Ascending aorta (tissue), 2 donors: ENCODE data around the gene BPIFB6. TPM values are rescaled to one million over a fixed set of nuclear protein-coding genes. Genes with fewer than 3 reads are reported as not detected.
"Not testable (repeated sequence)": the region's sequence is repeated elsewhere in the genome, so short reads cannot be mapped to it uniquely, and the experiment has no call there.

Experiments used
- DNase-seq, 2 donors: peaks; one replicate each; pipeline ENCODE4 v3.0.0-alpha.2; 2019; ENCODE audit warnings: low spot score in 2 of 2
- H3K27ac ChIP-seq, 2 donors: fragments of 200-600 bp; sonication (generic); one replicate each; pipeline ENCODE4 v1.5.1; 2016 to 2017; ENCODE audit warnings: mild to moderate bottlenecking in 1 of 2
- H3K27me3 ChIP-seq: fragments of 200-600 bp; sonication (generic); one replicate; pipeline ENCODE4 v1.5.1; 2017
- H3K36me3 ChIP-seq, 2 donors: fragments of 200-600 bp; sonication (generic); one replicate each; pipeline ENCODE4 v1.5.1; 2016
- H3K4me1 ChIP-seq, 2 donors: fragments of 200-600 bp; sonication (generic); one replicate each; pipeline ENCODE4 v1.5.1; 2016 to 2017; ENCODE audit warnings: mild to moderate bottlenecking in 1 of 2
- H3K4me3 ChIP-seq, 2 donors: fragments of 200-600 bp; sonication (generic); one replicate each; pipeline ENCODE4 v1.5.1; 2016 to 2017; ENCODE audit warnings: mild to moderate bottlenecking in 1 of 2
- H3K9me3 ChIP-seq, 2 donors: fragments of 200-600 bp; sonication (generic); one replicate each; pipeline ENCODE4 v1.5.1; 2016
- intact Hi-C: fragments of 100-400 bp; cut with DNase I; formaldehyde crosslinking; loops from one replicate; pipeline ENCODE4 v1.15.1; 2023
- total RNA-seq: library from RNA; depleted of rRNA; stranded (reverse); fragments of >200 nt; gene quantifications from one replicate; pipeline ENCODE4 v1.1.0, GENCODE V29; 2016
- TF ChIP-seq, protein P1 (sequence below), 3 experiments: fragments of 200-600 bp in 2 of 3; fragments of 450-650 bp in 1 of 3; sonication (generic) in 2 of 3; IDR thresholded peaks; one replicate each; pipeline ENCODE4 v1.5.1; 2016 to 2019; ENCODE audit warnings: antibody characterized with exemption in 3 of 3, mild to moderate bottlenecking in 1 of 3, moderate library complexity in 1 of 3

Gene BPIFB6
- total RNA-seq, 1 donor from 2014 or later, result not detected

DNA sequence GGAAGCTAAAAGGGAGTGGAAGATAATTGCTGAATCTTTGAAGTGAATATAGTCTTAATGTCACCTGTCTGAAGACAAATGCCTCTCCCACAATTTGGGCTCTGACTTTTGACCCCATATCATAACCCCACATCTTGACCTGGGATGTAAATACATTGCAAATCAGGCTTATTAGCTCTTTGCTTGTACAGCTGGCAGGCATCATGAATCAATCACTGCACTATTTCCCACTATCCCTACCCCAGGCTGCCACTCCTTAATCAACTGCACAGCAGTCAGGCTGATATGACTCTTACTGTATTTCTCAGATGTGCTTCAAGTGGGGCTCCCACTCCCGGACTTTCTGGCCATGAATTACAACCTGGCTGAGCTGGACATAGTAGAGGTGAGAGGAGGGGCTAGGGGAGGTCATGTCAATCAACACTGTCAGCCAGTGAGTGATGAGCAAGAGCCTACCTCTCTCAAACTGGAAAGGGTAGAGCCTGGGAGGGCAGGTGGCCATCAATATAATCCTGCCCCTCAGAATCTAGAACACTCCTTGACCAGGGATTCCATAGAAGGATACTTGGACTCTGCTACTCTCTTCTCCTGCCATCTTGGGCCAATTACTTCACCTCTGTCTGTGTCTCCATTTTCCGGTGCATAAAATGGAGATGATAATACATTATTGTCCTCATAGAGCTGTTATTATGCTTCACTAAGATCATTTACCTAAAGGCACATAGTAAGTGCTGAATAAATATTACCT is 11.7 kb downstream of the BPIFB6 start:
- intact Hi-C loops, result no loop called here
- H3K27me3 ChIP-seq, result no peaks in the 10 kb centered on the region
- no peak overlapping the region for H3K4me3 ChIP-seq
- no peaks in the 10 kb centered on the region for H3K36me3 ChIP-seq
- H3K9me3 ChIP-seq, result peaks cover 0 to 9% of the 10 kb centered on the region in 2 donors
- no peak overlapping the region for H3K27ac ChIP-seq
- DNase-seq, result no peak
- TF ChIP-seq, protein P1, sequence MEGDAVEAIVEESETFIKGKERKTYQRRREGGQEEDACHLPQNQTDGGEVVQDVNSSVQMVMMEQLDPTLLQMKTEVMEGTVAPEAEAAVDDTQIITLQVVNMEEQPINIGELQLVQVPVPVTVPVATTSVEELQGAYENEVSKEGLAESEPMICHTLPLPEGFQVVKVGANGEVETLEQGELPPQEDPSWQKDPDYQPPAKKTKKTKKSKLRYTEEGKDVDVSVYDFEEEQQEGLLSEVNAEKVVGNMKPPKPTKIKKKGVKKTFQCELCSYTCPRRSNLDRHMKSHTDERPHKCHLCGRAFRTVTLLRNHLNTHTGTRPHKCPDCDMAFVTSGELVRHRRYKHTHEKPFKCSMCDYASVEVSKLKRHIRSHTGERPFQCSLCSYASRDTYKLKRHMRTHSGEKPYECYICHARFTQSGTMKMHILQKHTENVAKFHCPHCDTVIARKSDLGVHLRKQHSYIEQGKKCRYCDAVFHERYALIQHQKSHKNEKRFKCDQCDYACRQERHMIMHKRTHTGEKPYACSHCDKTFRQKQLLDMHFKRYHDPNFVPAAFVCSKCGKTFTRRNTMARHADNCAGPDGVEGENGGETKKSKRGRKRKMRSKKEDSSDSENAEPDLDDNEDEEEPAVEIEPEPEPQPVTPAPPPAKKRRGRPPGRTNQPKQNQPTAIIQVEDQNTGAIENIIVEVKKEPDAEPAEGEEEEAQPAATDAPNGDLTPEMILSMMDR (IDR thresholded peaks at IDR 0.05), result no peak
- no peaks in the 10 kb centered on the region for H3K4me1 ChIP-seq

DNA sequence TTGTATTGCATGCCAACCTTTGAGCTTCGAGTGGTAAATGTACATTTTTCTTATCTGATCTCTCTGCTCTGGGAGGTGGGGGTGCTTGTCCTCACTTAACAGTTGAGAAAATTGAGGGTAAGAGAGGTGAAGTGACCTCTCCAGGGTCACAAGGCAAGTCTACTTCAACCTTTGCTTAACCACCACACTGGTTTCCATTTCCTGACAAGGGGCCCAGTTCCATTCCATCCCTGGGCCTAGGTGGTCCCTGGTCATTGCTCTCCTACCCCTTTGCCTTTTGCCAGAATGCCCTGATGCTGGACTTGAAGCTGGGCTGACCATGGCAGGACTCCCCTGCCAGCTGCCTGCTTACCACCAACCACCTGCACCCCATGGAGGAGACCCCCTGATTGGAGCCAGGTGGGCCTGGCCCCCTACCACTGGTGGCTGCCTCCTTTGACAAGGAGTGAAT is 12.3 kb downstream of the BPIFB6 start:
- no peaks in the 10 kb centered on the region for H3K36me3 ChIP-seq
- no peak overlapping the region for H3K27ac ChIP-seq
- intact Hi-C loops, result no loop called here
- no peaks in the 10 kb centered on the region for H3K27me3 ChIP-seq
- H3K4me3 ChIP-seq, result no peak overlapping the region
- TF ChIP-seq, protein P1 (IDR thresholded peaks at IDR 0.05), result no peak
- DNase-seq, result no peak
- H3K4me1 ChIP-seq, result no peaks in the 10 kb centered on the region
- peaks cover 0 to 9% of the 10 kb centered on the region in 2 donors for H3K9me3 ChIP-seq

DNA sequence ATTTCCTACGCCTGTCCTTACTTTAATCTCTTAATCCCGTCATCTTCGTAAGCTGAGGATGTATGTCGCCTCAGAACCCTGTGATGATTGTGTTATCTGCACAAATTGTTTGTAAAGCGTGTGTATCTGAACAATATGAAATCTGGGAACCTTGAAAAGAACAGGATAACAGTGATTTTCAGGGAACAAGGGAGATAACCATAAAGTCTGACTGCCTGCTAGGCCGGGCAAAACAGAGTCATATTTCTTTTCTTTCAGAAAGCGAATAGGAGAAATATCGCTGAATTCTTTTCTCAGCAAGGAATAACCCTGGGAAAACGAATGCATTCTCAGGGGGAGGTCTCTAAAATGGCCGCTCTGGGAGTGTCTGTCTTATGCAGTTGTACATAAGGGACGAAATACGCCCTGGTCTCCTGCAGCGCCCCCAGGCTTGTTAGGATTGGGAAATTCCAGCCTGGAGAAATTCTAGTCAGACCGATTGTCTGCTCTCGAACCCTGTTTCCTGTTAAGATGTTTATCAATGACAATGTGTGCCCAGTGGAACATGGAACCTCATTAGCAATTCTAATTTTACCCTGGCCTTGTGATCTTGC is 13.8 kb downstream of the BPIFB6 start:
- H3K36me3 ChIP-seq, intact Hi-C loops, DNase-seq, H3K9me3 ChIP-seq, H3K4me3 ChIP-seq, H3K4me1 ChIP-seq, H3K27ac ChIP-seq, H3K27me3 ChIP-seq: not testable (repeated sequence)

DNA sequence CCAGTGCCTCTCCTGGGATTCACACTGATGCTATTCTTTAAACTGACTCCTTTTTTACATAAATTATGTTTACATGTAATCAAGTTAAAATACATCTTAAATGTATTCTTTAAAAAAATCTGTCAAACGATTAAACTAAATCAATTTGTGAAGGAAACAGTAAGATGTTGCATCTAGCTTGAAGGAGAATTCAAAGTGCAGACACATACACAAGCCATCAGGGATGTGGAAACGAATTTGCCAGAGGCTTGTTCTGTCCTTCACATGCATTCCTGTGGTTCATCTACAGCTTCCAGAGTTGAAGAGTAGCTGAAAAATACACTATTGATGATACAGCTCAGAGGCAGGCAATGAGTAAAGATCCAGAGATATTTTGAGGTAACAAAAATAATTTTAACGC is 15.0 kb downstream of the BPIFB6 start:
- no peaks in the 10 kb centered on the region for H3K36me3 ChIP-seq
- no peak overlapping the region for H3K4me3 ChIP-seq
- H3K9me3 ChIP-seq, result peaks cover 0 to 9% of the 10 kb centered on the region in 2 donors
- DNase-seq, result no peak
- TF ChIP-seq, protein P1 (IDR thresholded peaks at IDR 0.05), result no peak
- H3K4me1 ChIP-seq, result no peaks in the 10 kb centered on the region
- no peak overlapping the region for H3K27ac ChIP-seq
- no peaks in the 10 kb centered on the region for H3K27me3 ChIP-seq
- intact Hi-C loops, result no loop called here

DNA sequence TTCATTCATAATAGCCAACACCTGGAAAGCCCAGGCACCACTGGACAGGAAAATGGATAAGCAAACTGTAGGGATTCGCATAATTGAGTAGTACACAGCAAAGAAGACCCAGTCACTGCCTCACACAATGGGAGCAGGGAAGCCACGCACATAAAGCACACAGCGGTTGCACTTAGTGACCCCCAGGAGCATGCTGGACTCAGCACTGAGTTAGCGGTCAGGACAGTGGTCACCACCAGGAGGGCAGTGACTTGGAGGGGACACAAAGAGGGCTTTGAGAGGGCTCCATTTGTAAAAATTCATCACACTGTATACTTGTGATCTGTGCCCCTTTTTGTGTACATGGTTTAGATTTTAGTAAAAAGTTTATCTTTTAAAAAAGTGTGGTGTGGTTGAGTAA is 19.9 kb downstream of the BPIFB6 start:
- TF ChIP-seq, protein P1 (IDR thresholded peaks at IDR 0.05), result no peak

DNA sequence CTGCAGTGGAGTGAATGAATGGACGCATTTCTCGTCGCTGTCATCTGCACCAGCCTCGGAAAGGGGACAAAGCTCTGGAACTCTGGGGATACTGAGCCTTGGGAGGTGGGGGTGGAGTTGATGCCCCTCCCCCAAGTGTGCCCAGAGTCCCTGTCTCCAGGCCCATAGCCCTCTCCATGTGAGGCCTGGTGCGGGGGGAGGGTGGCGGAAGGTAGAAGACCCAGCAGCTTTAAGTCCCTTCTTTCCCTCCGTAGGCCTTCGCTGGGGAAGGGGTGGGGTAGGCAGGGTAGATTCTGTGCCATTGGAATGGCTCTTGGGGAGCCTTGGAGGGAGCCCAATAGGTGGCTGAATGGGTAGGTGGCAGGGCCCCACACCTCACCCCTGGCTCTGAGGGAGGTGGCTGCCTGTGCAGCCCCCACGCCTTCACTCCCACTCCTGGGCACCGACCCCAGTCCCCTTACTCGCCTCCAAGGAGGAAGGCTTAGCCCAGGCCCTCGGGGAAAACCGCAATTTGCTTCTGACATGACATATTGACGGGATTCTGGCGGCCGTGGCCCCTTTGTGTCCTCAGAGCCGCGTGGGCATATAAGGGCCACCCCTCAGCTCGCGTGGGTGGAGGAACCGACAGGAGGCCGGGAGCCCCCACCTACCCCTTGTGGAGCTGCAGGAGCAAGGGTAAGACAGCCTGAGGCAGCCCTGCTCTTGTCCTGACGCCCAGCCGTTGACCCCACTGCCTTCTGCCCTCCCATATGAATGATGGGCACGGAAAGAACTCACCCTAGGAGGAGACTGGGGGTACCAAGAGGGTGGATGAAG is 22.1 kb downstream of the BPIFB6 start, which contains the start of gene BPIFB3:
Gene BPIFB3 (plus strand): TSS at position 613 of the 816 bp plus-strand sequence. CDS start 1,533 bp downstream, outside the sequence.
- no peak for DNase-seq

More for the DNA sequence above, 19.9 kb downstream of the BPIFB6 start:
- DNase-seq, result no peak
- Histone ChIP-seq H3K27me3 (no peaks in the 10 kb centered on the region), H3K27ac (no peak overlapping the region), H3K36me3 (no peaks in the 10 kb centered on the region), H3K4me3 (no peak overlapping the region), H3K9me3 (no peaks in the 10 kb centered on the region), H3K4me1 (no peaks in the 10 kb centered on the region)
- intact Hi-C loops, result no loop called here

More for the DNA sequence above, 22.1 kb downstream of the BPIFB6 start, which contains the start of gene BPIFB3:
- intact Hi-C loops, result no loop called here
- Histone ChIP-seq H3K27ac (no peak within 1 kb of the TSS), H3K4me1 (no peaks in the 10 kb centered on the region), H3K4me3 (no peak within 1 kb of the TSS), H3K27me3 (no peaks in the 10 kb centered on the region), H3K36me3 (no peaks in the 10 kb centered on the region), H3K9me3 (no peaks in the 10 kb centered on the region)
- TF ChIP-seq, protein P1 (IDR thresholded peaks at IDR 0.05), result no peak
